A673 (cell line): ENCODE results near the gene MEX3B. TPM values are rescaled to one million over a fixed set of nuclear protein-coding genes. Genes with fewer than 3 reads are reported as not detected.

Source experiments
- BruUV-seq: library from RNA; stranded (reverse); fragments of 400-500 nt; replicated peaks from 2 replicates; lab custom pipeline; 2021; lab: Mats Ljungman, UMichigan
- CTCF ChIA-PET: fragments of 300-600 bp; sonication (Branson Sonifier 250); formaldehyde crosslinking; loops from one replicate; lab custom pipeline; 2022; ENCODE audit warnings: antibody characterized with exemption; lab: Charles Lee
- POLR2A ChIA-PET: fragments of 300-600 bp; sonication (Branson Sonifier 250); formaldehyde crosslinking; loops from one replicate; lab custom pipeline; 2022; ENCODE audit warnings: antibody characterized with exemption; ENCODE audit not compliant: low non-redundant PET; lab: Charles Lee
- DNase-seq: peaks from one replicate; pipeline ENCODE4 v3.0.0-alpha.2; 2015; ENCODE audit warnings: low spot score
- H3K27ac ChIP-seq: fragments of 200-600 bp; sonication (generic); 2 replicates; pipeline ENCODE4 v1.5.1; 2016; ENCODE audit warnings: mixed run types, low read depth, mild to moderate bottlenecking, mixed read lengths, antibody characterized with exemption, low read length; ENCODE audit not compliant: poor library complexity, severe bottlenecking
- H3K27me3 ChIP-seq: fragments of 200-600 bp; sonication (generic); replicated peaks from 2 replicates; pipeline ENCODE4 v1.6.1; 2017; ENCODE audit warnings: mixed run types, low read depth, mild to moderate bottlenecking, mixed read lengths, antibody characterized with exemption, low read length; ENCODE audit not compliant: insufficient read depth, poor library complexity
- H3K36me3 ChIP-seq: fragments of 200-600 bp; sonication (generic); 2 replicates; pipeline ENCODE4 v1.6.1; 2016; ENCODE audit warnings: mixed run types, mild to moderate bottlenecking, mixed read lengths, antibody characterized with exemption, low read length; ENCODE audit not compliant: insufficient read depth, poor library complexity, severe bottlenecking
- H3K4me1 ChIP-seq: fragments of 200-600 bp; sonication (generic); 2 replicates; pipeline ENCODE4 v1.6.1; 2017; ENCODE audit warnings: mixed run types, mild to moderate bottlenecking, mixed read lengths, antibody characterized with exemption, low read length; ENCODE audit not compliant: insufficient read depth, poor library complexity, severe bottlenecking
- H3K4me3 ChIP-seq: fragments of 200-600 bp; sonication (generic); 2 replicates; pipeline ENCODE4 v1.5.1; 2016; ENCODE audit warnings: low read depth, mixed run types, mild to moderate bottlenecking, mixed read lengths, low read length; ENCODE audit not compliant: poor library complexity, severe bottlenecking
- H3K9me3 ChIP-seq: fragments of 200-600 bp; sonication (generic); 2 replicates; pipeline ENCODE4 v1.6.1; 2016; ENCODE audit warnings: mixed run types, low read depth, mild to moderate bottlenecking, mixed read lengths, antibody characterized with exemption, low read length; ENCODE audit not compliant: poor library complexity, severe bottlenecking
- EZH2 ChIP-seq: fragments of 200-600 bp; sonication (generic); IDR thresholded peaks from 2 replicates; pipeline ENCODE4 v1.6.1; 2017; ENCODE audit warnings: borderline replicate concordance, low read depth, mild to moderate bottlenecking, mixed read lengths, antibody characterized with exemption, low read length; ENCODE audit not compliant: poor library complexity, severe bottlenecking
- intact Hi-C: fragments of 100-400 bp; cut with micrococcal nuclease; formaldehyde crosslinking; loops from one replicate; pipeline ENCODE4 v1.10.0; 2022; ENCODE audit not compliant: unreplicated experiment
- total RNA-seq: library from RNA; stranded (reverse); gene quantifications from 2 replicates; pipeline ENCODE4 v1.2.3, GENCODE V29; 2021
- TF ChIP-seq, protein P1 (sequence below): fragments of 300-800, 200-600 bp; sonication (generic); conservative IDR thresholded peaks from 2 replicates; pipeline ENCODE4 v1.5.1; 2017; ENCODE audit warnings: low read depth, mild to moderate bottlenecking, antibody characterized with exemption, low read length, moderate library complexity, mixed read lengths

MEX3B gene
- total RNA-seq, 1 experiment from 2014 or later: 5.5 TPM

GRCh38 chr15:82014989-82015388, 30.8 kb downstream of the MEX3B start:
- H3K4me3 ChIP-seq: no peak overlapping the region
- CTCF ChIA-PET: no interaction called here
- no peaks in the 10 kb centered on the region for H3K9me3 ChIP-seq
- BruUV-seq: no TSS peak
- intact Hi-C loops: no loop called here
- DNase-seq: no peak
- H3K27me3 ChIP-seq: no peaks in the 10 kb centered on the region
- H3K36me3 ChIP-seq: no peaks in the 10 kb centered on the region
- no peak overlapping the region for H3K27ac ChIP-seq
- no peaks in the 10 kb centered on the region for H3K4me1 ChIP-seq
- TF ChIP-seq, protein P1, sequence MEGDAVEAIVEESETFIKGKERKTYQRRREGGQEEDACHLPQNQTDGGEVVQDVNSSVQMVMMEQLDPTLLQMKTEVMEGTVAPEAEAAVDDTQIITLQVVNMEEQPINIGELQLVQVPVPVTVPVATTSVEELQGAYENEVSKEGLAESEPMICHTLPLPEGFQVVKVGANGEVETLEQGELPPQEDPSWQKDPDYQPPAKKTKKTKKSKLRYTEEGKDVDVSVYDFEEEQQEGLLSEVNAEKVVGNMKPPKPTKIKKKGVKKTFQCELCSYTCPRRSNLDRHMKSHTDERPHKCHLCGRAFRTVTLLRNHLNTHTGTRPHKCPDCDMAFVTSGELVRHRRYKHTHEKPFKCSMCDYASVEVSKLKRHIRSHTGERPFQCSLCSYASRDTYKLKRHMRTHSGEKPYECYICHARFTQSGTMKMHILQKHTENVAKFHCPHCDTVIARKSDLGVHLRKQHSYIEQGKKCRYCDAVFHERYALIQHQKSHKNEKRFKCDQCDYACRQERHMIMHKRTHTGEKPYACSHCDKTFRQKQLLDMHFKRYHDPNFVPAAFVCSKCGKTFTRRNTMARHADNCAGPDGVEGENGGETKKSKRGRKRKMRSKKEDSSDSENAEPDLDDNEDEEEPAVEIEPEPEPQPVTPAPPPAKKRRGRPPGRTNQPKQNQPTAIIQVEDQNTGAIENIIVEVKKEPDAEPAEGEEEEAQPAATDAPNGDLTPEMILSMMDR: no peak
- no peak for TF ChIP-seq EZH2
- POLR2A ChIA-PET: no interaction called here

GRCh38 chr15:82012908-82013307, 32.9 kb downstream of the MEX3B start:
- Histone ChIP-seq H3K27me3 (no peaks in the 10 kb centered on the region), H3K4me3 (no peak overlapping the region), H3K9me3 (no peaks in the 10 kb centered on the region), H3K36me3 (no peaks in the 10 kb centered on the region), H3K4me1 (no peaks in the 10 kb centered on the region), H3K27ac (no peak overlapping the region)
- TF ChIP-seq EZH2: no peak
- TF ChIP-seq, protein P1: no peak
- DNase-seq: no peak
- ChIA-PET CTCF (no interaction called here), POLR2A (no interaction called here)
- intact Hi-C loops: no loop called here
- BruUV-seq: no TSS peak

DNA sequence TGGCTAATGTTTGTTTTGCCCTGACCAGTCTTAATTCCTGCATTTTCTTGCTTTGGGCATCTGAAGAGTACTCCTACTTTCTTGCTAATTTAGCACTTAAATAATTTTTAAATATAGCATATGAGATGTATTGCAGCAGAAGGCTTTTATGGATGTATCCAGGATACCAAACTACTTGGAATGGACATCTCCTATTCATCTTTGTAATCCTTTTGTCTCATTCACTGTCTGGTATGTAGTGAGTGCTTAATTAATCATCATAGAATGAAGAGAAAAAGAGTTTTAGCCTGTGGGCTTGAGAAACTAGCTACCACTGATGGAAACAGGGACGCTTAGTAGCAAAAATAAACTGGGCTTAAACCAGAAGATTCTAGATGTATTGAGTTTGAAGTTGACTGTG, 40.6 kb downstream of the MEX3B start:
- BruUV-seq: no TSS peak
- Histone ChIP-seq H3K27ac (no peak overlapping the region), H3K27me3 (no peaks in the 10 kb centered on the region), H3K4me3 (no peak overlapping the region), H3K9me3 (peaks cover 4% of the 10 kb centered on the region), H3K4me1 (no peaks in the 10 kb centered on the region), H3K36me3 (no peaks in the 10 kb centered on the region)
- DNase-seq: no peak
- ChIA-PET POLR2A (no interaction called here), CTCF (no interaction called here)
- TF ChIP-seq EZH2: no peak
- TF ChIP-seq, protein P1: no peak
- intact Hi-C loops: no loop called here
